HG02588 (cell line): ENCODE results near the gene CCDC33.

Source experiments
- ATAC-seq: cut with Tn5 transposase; IDR thresholded peaks from one replicate; pipeline ENCODE4 v1.9.1; 2021; ENCODE audit warnings: mild to moderate bottlenecking, moderate library complexity; ENCODE audit not compliant: unreplicated experiment

Gene CCDC33

GRCh38 chr15:74235962-74236361 is at the start of gene CCDC33:
CCDC33 (plus strand) TSS chr15:74236326; CDS start chr15:74236720, 394 bp downstream.
- no peak for ATAC-seq

- ATAC-seq = no peak
These were observed 47.9 kb upstream of the CCDC33 start for GRCh38 chr15:74188216-74188615.

- ATAC-seq = no peak
These were observed 44.3 kb upstream of the CCDC33 start for GRCh38 chr15:74191798-74192197.

- ATAC-seq = no peak
These were observed 43.4 kb upstream of the CCDC33 start for GRCh38 chr15:74192751-74193150.

GRCh38 chr15:74193299-74193718 is 42.8 kb upstream of the CCDC33 start:
- no peak for ATAC-seq

GRCh38 chr15:74193905-74194304 is 42.2 kb upstream of the CCDC33 start:
- no peak for ATAC-seq

- no peak for ATAC-seq
These were observed 41.3 kb upstream of the CCDC33 start for GRCh38 chr15:74194572-74195559.

- ATAC-seq = no peak
These were observed 40.0 kb upstream of the CCDC33 start for GRCh38 chr15:74196175-74196574.

GRCh38 chr15:74197176-74197965 is 38.8 kb upstream of the CCDC33 start:
- ATAC-seq = no peak

GRCh38 chr15:74199297-74199652 is 36.9 kb upstream of the CCDC33 start:
- no peak for ATAC-seq

GRCh38 chr15:74200412-74200815 is 35.7 kb upstream of the CCDC33 start:
- ATAC-seq = no peak

GRCh38 chr15:74200871-74201419 is 35.2 kb upstream of the CCDC33 start:
- no peak for ATAC-seq

- ATAC-seq = no peak
These were observed 34.3 kb upstream of the CCDC33 start for GRCh38 chr15:74201710-74202420.

GRCh38 chr15:74202452-74203401 is 33.4 kb upstream of the CCDC33 start, which contains the start of gene STRA6:
STRA6 (minus strand) TSS chr15:74202787; CDS start chr15:74202267, 520 bp downstream.
- ATAC-seq = no peak

- ATAC-seq = no peak
These were observed 32.2 kb upstream of the CCDC33 start for GRCh38 chr15:74203914-74204431.

- no peak for ATAC-seq
These were observed 30.6 kb upstream of the CCDC33 start for GRCh38 chr15:74205582-74205947.

- ATAC-seq = no peak
These were observed 29.3 kb upstream of the CCDC33 start for GRCh38 chr15:74206801-74207281.

- ATAC-seq = no peak
These were observed 28.3 kb upstream of the CCDC33 start for GRCh38 chr15:74207652-74208440.
